ENCODE data around the gene ANKMY2.

Gene ANKMY2

GRCh38 chr7:16579216-16579615 lies 66.3 kb downstream of the ANKMY2 start:
- no peak for DNase-seq (ENCODE audit: low spot score)

GRCh38 chr7:16571941-16572340 lies 73.6 kb downstream of the ANKMY2 start:
- DNase-seq (ENCODE audit: low spot score): no peak

- peak; percentile 47 for DNase-seq (ENCODE audit: low spot score)
These were observed 80.6 kb downstream of the ANKMY2 start for GRCh38 chr7:16564909-16565426.

- DNase-seq (ENCODE audit: low spot score): no peak
These were observed 81.6 kb downstream of the ANKMY2 start for GRCh38 chr7:16564023-16564380.

- DNase-seq (ENCODE audit: low spot score): no peak
These were observed 82.1 kb downstream of the ANKMY2 start for GRCh38 chr7:16563281-16564022.

GRCh38 chr7:16562456-16563220 lies 82.9 kb downstream of the ANKMY2 start:
- DNase-seq (ENCODE audit: low spot score): no peak

GRCh38 chr7:16561943-16562342 lies 83.6 kb downstream of the ANKMY2 start:
- DNase-seq (ENCODE audit: low spot score): no peak

- no peak for DNase-seq (ENCODE audit: low spot score)
These were observed 85.9 kb downstream of the ANKMY2 start for GRCh38 chr7:16559497-16560179.

GRCh38 chr7:16558761-16559302 lies 86.7 kb downstream of the ANKMY2 start:
- DNase-seq (ENCODE audit: low spot score): no peak

GRCh38 chr7:16556359-16556758 lies 89.2 kb downstream of the ANKMY2 start:
- DNase-seq (ENCODE audit: low spot score): no peak

GRCh38 chr7:16554518-16555236 lies 90.9 kb downstream of the ANKMY2 start:
- DNase-seq (ENCODE audit: low spot score): no peak

- no peak for DNase-seq (ENCODE audit: low spot score)
These were observed 94.9 kb downstream of the ANKMY2 start for GRCh38 chr7:16550671-16551070.
